MM.1S (cell line): ENCODE results near the gene RFTN1.

ENCODE experiments used
- DNase-seq: peaks from one replicate; pipeline ENCODE4 v3.0.0-alpha.2; 2015
- H2AFZ ChIP-seq: fragments of 300-600 bp; sonication (generic); 2 replicates; pipeline ENCODE4 v1.6.0; 2016; ENCODE audit warnings: antibody characterized with exemption, low read length
- H3F3A ChIP-seq: fragments of 300-600 bp; sonication (generic); 2 replicates; pipeline ENCODE4 v1.6.1; 2016; ENCODE audit warnings: mild to moderate bottlenecking, antibody characterized with exemption, low read length, moderate library complexity, mixed read lengths; ENCODE audit not compliant: insufficient read depth
- H3K27ac ChIP-seq: fragments of 300-600 bp; sonication (generic); 2 replicates; pipeline ENCODE4 v1.5.1; 2016; ENCODE audit warnings: mild to moderate bottlenecking, low read length
- H3K27me3 ChIP-seq: fragments of 300-600 bp; sonication (generic); replicated peaks from 2 replicates; pipeline ENCODE4 v1.6.0; 2016; ENCODE audit warnings: low read length; ENCODE audit not compliant: insufficient read depth
- H3K36me3 ChIP-seq: fragments of 300-600 bp; sonication (generic); replicated peaks from 2 replicates; pipeline ENCODE4 v1.6.1; 2016; ENCODE audit warnings: mild to moderate bottlenecking, low read length, mixed read lengths; ENCODE audit not compliant: insufficient read depth
- H3K4me1 ChIP-seq: fragments of 300-600 bp; sonication (generic); 2 replicates; pipeline ENCODE4 v1.6.1; 2016; ENCODE audit warnings: low read length, mixed read lengths
- H3K4me2 ChIP-seq: fragments of 300-600 bp; sonication (generic); 2 replicates; pipeline ENCODE4 v1.6.0; 2016; ENCODE audit warnings: low read depth, low read length
- H3K4me3 ChIP-seq: fragments of 300-600 bp; sonication (generic); 2 replicates; pipeline ENCODE4 v1.5.1; 2016; ENCODE audit warnings: low read length, mixed read lengths
- H3K79me2 ChIP-seq: fragments of 300-600 bp; sonication (generic); 2 replicates; pipeline ENCODE4 v1.6.1; 2016; ENCODE audit warnings: mixed run types, low read length, mixed read lengths
- H3K9ac ChIP-seq: fragments of 300-600 bp; sonication (generic); 2 replicates; pipeline ENCODE4 v1.6.1; 2016; ENCODE audit warnings: low read length, mixed read lengths
- H3K9me2 ChIP-seq: fragments of 300-600 bp; sonication (generic); replicated peaks from 2 replicates; pipeline ENCODE4 v1.6.1; 2016; ENCODE audit warnings: mild to moderate bottlenecking, low read length, mixed read lengths; ENCODE audit not compliant: insufficient read depth
- H3K9me3 ChIP-seq: fragments of 300-600 bp; sonication (generic); replicated peaks from 2 replicates; pipeline ENCODE4 v1.6.1; 2016; ENCODE audit warnings: mild to moderate bottlenecking, low read length, mixed read lengths; ENCODE audit not compliant: insufficient read depth
- H4K20me1 ChIP-seq: fragments of 300-600 bp; sonication (generic); 2 replicates; pipeline ENCODE4 v1.6.1; 2016; ENCODE audit warnings: mild to moderate bottlenecking, low read length, moderate library complexity, mixed read lengths; ENCODE audit not compliant: insufficient read depth
- CTCF ChIP-seq: fragments of 300-600 bp; sonication (generic); IDR thresholded peaks from 2 replicates; pipeline ENCODE4 v1.5.1; 2016; ENCODE audit warnings: antibody characterized with exemption, low read length, mixed read lengths
- EZH2 ChIP-seq: fragments of 300-600 bp; sonication (generic); optimal IDR thresholded peaks from 2 replicates; pipeline ENCODE3; 2017; ENCODE audit warnings: low read depth, mild to moderate bottlenecking, antibody characterized with exemption, low read length, mixed read lengths
- EZH2phosphoT487 ChIP-seq: fragments of 300-600 bp; sonication (generic); IDR thresholded peaks from 2 replicates; pipeline ENCODE4 v1.6.1; 2018; ENCODE audit warnings: antibody characterized with exemption, low read length

Gene RFTN1

GRCh38 chr3:16447135-16447534 lies 66.4 kb downstream of the RFTN1 start:
- Histone ChIP-seq H3K4me1 (no peaks in the 10 kb centered on the region), H3K27me3 (no peaks in the 10 kb centered on the region), H3K9ac (no peak overlapping the region), H3K4me2 (no peak overlapping the region), H2AFZ (no peak overlapping the region), H3K9me2 (no peaks in the 10 kb centered on the region), H3K79me2 (no peaks in the 10 kb centered on the region), H4K20me1 (no peaks in the 10 kb centered on the region), H3F3A (no peaks in the 10 kb centered on the region), H3K9me3 (no peaks in the 10 kb centered on the region), H3K4me3 (no peak overlapping the region), H3K27ac (no peak overlapping the region), H3K36me3 (no peaks in the 10 kb centered on the region)
- TF ChIP-seq EZH2phosphoT487: no peak
- no peak for TF ChIP-seq EZH2
- no peak for DNase-seq

DNA sequence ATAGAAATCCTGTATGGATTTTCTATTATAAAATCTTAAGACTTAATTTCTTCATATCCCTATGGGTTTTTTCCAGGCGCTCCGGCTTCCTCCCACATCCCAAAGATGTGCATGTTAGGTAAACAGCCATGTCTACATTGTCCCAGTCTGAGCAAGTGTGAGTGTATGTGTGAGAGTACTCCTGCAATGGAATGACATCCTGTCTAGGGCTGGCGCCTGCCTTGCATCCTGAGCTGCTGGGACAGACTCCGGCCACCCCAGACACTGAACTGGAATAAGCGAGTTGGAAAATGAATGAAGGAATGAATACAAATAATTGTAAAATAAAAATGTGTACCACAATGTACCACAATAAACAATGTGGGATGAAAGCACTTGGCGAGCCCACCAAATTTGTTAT lies 69.2 kb downstream of the RFTN1 start:
- Histone ChIP-seq H4K20me1 (no peaks in the 10 kb centered on the region), H3K9ac (no peak overlapping the region), H3F3A (no peaks in the 10 kb centered on the region), H3K36me3 (no peaks in the 10 kb centered on the region), H3K27ac (no peak overlapping the region), H3K79me2 (no peaks in the 10 kb centered on the region), H2AFZ (no peak overlapping the region), H3K4me2 (no peak overlapping the region), H3K9me2 (no peaks in the 10 kb centered on the region), H3K9me3 (no peaks in the 10 kb centered on the region), H3K27me3 (no peaks in the 10 kb centered on the region), H3K4me3 (no peak overlapping the region), H3K4me1 (no peaks in the 10 kb centered on the region)
- no peak for TF ChIP-seq EZH2
- no peak for TF ChIP-seq CTCF
- no peak for TF ChIP-seq EZH2phosphoT487
- DNase-seq: no peak

GRCh38 chr3:16442730-16443129 lies 70.8 kb downstream of the RFTN1 start:
- Histone ChIP-seq H3K4me2 (no peak overlapping the region), H3K9ac (no peak overlapping the region), H2AFZ (no peak overlapping the region), H3K36me3 (no peaks in the 10 kb centered on the region), H3K9me3 (no peaks in the 10 kb centered on the region), H3K27me3 (no peaks in the 10 kb centered on the region), H3K27ac (no peak overlapping the region), H3K4me1 (no peaks in the 10 kb centered on the region), H3F3A (no peaks in the 10 kb centered on the region), H3K4me3 (no peak overlapping the region), H3K79me2 (no peaks in the 10 kb centered on the region), H3K9me2 (no peaks in the 10 kb centered on the region), H4K20me1 (no peaks in the 10 kb centered on the region)
- TF ChIP-seq CTCF: no peak
- no peak for TF ChIP-seq EZH2phosphoT487
- DNase-seq: no peak

GRCh38 chr3:16441371-16441875 lies 72.1 kb downstream of the RFTN1 start:
- TF ChIP-seq EZH2phosphoT487 (no peak), CTCF (no peak), EZH2 (no peak)
- H3F3A ChIP-seq: no peaks in the 10 kb centered on the region
- no peaks in the 10 kb centered on the region for H4K20me1 ChIP-seq
- no peaks in the 10 kb centered on the region for H3K36me3 ChIP-seq
- H3K4me1 ChIP-seq: no peaks in the 10 kb centered on the region
- no peak overlapping the region for H3K4me2 ChIP-seq
- no peaks in the 10 kb centered on the region for H3K27me3 ChIP-seq
- H3K79me2 ChIP-seq: no peaks in the 10 kb centered on the region
- no peak overlapping the region for H3K27ac ChIP-seq
- no peaks in the 10 kb centered on the region for H3K9me3 ChIP-seq
- H3K4me3 ChIP-seq: no peak overlapping the region
- no peak overlapping the region for H3K9ac ChIP-seq
- DNase-seq: no peak
- no peak overlapping the region for H2AFZ ChIP-seq
- no peaks in the 10 kb centered on the region for H3K9me2 ChIP-seq
